Type B pancreatic cell (in vitro differentiated cells): ENCODE results near the gene SOCS2. TPM values are rescaled to one million over a fixed set of nuclear protein-coding genes. Genes with fewer than 3 reads are reported as not detected.

ENCODE experiments used
- DNase-seq: peaks from one replicate; pipeline ENCODE4 v3.0.0; 2021; ENCODE audit warnings: mixed read lengths; ENCODE audit not compliant: unreplicated experiment; ENCODE audit errors: extremely low spot score
- H3K27ac Mint-ChIP-seq: 2 replicates; pipeline ENCODE4 v1.8.0; 2021; ENCODE audit warnings: mild to moderate bottlenecking, mixed read lengths
- H3K27me3 Mint-ChIP-seq: 2 replicates; pipeline ENCODE4 v1.8.0; 2021; ENCODE audit warnings: mixed read lengths
- H3K36me3 Mint-ChIP-seq: 2 replicates; pipeline ENCODE4 v1.8.0; 2021; ENCODE audit warnings: mixed read lengths
- H3K4me1 Mint-ChIP-seq: one replicate; pipeline ENCODE4 v1.8.0; 2021; ENCODE audit warnings: mixed read lengths; ENCODE audit not compliant: unreplicated experiment
- H3K4me3 Mint-ChIP-seq: 2 replicates; pipeline ENCODE4 v1.8.0; 2021; ENCODE audit warnings: mild to moderate bottlenecking, mixed read lengths
- H3K9me3 Mint-ChIP-seq: 2 replicates; pipeline ENCODE4 v1.8.0; 2021; ENCODE audit warnings: mixed read lengths
- CTCF ChIP-seq: fragments of 200-600 bp; sonication (generic); conservative IDR thresholded peaks from 2 replicates; pipeline ENCODE4 v1.5.0; 2021; ENCODE audit warnings: antibody characterized with exemption, mild to moderate bottlenecking
- total RNA-seq: library from RNA; stranded (reverse); gene quantifications from 2 replicates; pipeline ENCODE4 v1.2.1, GENCODE V29; 2021; ENCODE audit warnings: low replicate concordance

The SOCS2 gene
- total RNA-seq, 1 donor from 2014 or later = 16.4 TPM

DNA sequence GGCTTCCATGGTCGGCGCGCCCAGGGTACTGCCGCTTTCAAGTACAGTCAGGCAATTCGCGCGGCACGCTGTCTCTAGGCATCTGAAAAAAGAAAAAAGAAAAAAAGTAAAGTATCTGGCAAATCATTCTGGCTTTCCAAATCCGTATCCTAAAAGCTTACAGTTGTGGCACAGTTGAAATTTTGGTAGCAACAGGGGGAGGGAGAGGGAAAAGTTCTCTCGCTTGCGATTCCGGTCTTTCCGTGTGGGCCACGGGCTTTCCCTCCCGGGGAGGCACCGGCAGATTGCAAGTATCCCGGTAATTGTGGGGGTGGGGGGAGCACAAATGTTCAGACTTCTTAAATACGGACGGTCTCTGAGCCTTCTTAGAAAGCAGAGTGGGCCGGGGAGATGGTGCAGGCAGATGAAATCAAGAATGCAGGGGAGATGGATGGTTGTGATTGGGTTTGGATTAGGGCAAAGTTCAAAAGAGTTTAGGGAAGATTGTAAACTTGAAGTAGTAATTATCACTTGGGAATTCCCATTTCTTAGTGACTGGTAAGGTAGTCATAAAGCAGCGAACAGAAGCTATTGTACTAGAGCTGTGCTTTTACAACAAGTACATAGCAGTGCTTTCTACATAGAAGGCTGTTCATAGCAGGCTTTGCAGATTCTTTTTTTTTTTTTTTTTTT, 1.2 kb downstream of the SOCS2 start:
- Mint-ChIP-seq H3K27ac (peak overlapping the region; percentile 10), H3K9me3 (no peaks in the 10 kb centered on the region), H3K4me1 (peaks cover 19% of the 10 kb centered on the region), H3K36me3 (peaks cover 10% of the 10 kb centered on the region), H3K4me3 (peak overlapping the region; percentile 96), H3K27me3 (peaks cover 48% of the 10 kb centered on the region)
- no peak for TF ChIP-seq CTCF
- DNase-seq = no peak

- Mint-ChIP-seq H3K4me1 (peaks cover 16% of the 10 kb centered on the region), H3K36me3 (peaks cover 10% of the 10 kb centered on the region), H3K27ac (no peak overlapping the region), H3K4me3 (no peak overlapping the region), H3K27me3 (peaks cover 50% of the 10 kb centered on the region), H3K9me3 (no peaks in the 10 kb centered on the region)
- DNase-seq = no peak
- TF ChIP-seq CTCF = no peak
Observed at GRCh38 chr12:93577222-93577621, 4.7 kb downstream of the SOCS2 start.

- H3K27me3 Mint-ChIP-seq = peaks cover 41% of the 10 kb centered on the region
- H3K27ac Mint-ChIP-seq = no peak overlapping the region
- H3K4me1 Mint-ChIP-seq = peaks cover 16% of the 10 kb centered on the region
- H3K36me3 Mint-ChIP-seq = peaks cover 10% of the 10 kb centered on the region
- H3K4me3 Mint-ChIP-seq = no peak overlapping the region
- no peaks in the 10 kb centered on the region for H3K9me3 Mint-ChIP-seq
- no peak for TF ChIP-seq CTCF
- no peak for DNase-seq
Observed at GRCh38 chr12:93578221-93578620, 5.7 kb downstream of the SOCS2 start.

DNA sequence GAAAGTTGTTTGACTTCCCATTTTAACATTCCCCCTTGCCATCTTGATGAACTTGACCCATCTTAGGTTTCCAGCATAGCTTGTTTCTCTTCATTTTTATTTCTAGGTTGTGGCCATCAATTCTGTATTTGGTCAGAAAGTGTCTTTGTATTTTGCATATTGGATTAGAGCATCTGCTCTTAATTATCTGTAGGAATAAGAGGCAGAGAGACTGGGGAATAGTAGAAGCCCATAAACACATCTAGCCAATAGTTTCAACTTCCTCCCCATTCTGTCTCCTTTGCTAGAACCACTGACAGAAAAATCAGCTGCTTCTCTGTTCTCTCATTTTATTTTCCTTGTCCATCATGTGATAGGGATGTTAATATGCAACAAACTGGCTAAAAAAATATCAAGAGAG, 8.2 kb downstream of the SOCS2 start:
- TF ChIP-seq CTCF = no peak
- no peaks in the 10 kb centered on the region for H3K9me3 Mint-ChIP-seq

DNA sequence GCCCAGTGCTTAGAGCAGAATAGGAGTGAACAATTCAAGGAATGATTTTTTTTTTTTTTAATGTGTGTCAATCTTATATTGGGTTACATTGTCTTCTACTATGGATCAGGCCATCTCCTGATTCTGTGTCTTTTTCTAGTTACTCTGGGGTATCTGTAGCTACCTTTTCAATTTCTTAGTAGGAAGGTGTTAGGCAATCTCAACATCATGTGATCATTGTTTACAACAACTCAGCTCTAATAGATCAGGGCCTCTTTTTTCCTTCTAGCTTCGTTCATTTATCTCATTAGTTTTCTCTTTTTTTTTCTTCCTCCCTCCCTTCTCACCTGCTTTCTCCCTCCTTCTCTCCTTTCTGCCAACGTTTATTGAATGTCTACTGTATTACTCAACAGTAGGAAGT, 8.9 kb downstream of the SOCS2 start:
- Mint-ChIP-seq H3K27me3 (peaks cover 40% of the 10 kb centered on the region), H3K4me3 (no peak overlapping the region), H3K9me3 (no peaks in the 10 kb centered on the region), H3K36me3 (peaks cover 3% of the 10 kb centered on the region), H3K27ac (no peak overlapping the region), H3K4me1 (peaks cover 3% of the 10 kb centered on the region)
- DNase-seq = no peak
- no peak for TF ChIP-seq CTCF

More for the DNA sequence above, 8.2 kb downstream of the SOCS2 start:
- peaks cover 3% of the 10 kb centered on the region for H3K36me3 Mint-ChIP-seq
- no peak for DNase-seq
- H3K4me3 Mint-ChIP-seq = no peak overlapping the region
- H3K27ac Mint-ChIP-seq = no peak overlapping the region
- peaks cover 39% of the 10 kb centered on the region for H3K27me3 Mint-ChIP-seq
- peaks cover 3% of the 10 kb centered on the region for H3K4me1 Mint-ChIP-seq
